MG63 (cell line): ENCODE results near the gene LUZP2. TPM values are rescaled to one million over a fixed set of nuclear protein-coding genes. Genes with fewer than 3 reads are reported as not detected.

ENCODE experiments used
- DNase-seq: peaks from one replicate; pipeline ENCODE4 v3.0.0-alpha.2; 2020
- H3K27me3 ChIP-seq: fragments of 250-450 bp; sonication (Bioruptor Pico); 2 replicates; pipeline ENCODE4 v1.5.1; 2020; ENCODE audit warnings: mild to moderate bottlenecking, moderate library complexity
- H3K36me3 ChIP-seq: fragments of 250-450 bp; sonication (Bioruptor Pico); 2 replicates; pipeline ENCODE4 v1.5.1; 2020; ENCODE audit warnings: mild to moderate bottlenecking, moderate library complexity
- H3K4me3 ChIP-seq: fragments of 250-450 bp; sonication (Bioruptor Pico); 2 replicates; pipeline ENCODE4 v1.5.1; 2020; ENCODE audit warnings: mild to moderate bottlenecking, moderate library complexity
- H3K9me3 ChIP-seq: fragments of 250-450 bp; sonication (Bioruptor Pico); 2 replicates; pipeline ENCODE4 v1.5.1; 2020; ENCODE audit warnings: mild to moderate bottlenecking, moderate library complexity
- total RNA-seq: library from RNA; depleted of rRNA; stranded (reverse); fragments of >200 nt; shearing (Covaris generic); gene quantifications from 2 replicates; pipeline ENCODE4 v1.2.3, GENCODE V29; 2014; ENCODE audit warnings: low replicate concordance

Gene LUZP2
- total RNA-seq, 1 experiment from 2014 or later = 1.5 TPM

GRCh38 chr11:24661331-24661730 lies 164.5 kb downstream of the LUZP2 start:
- H3K36me3 ChIP-seq = no peaks in the 10 kb centered on the region
- H3K9me3 ChIP-seq = no peaks in the 10 kb centered on the region
- H3K27me3 ChIP-seq = no peaks in the 10 kb centered on the region
- H3K4me3 ChIP-seq = no peak overlapping the region
- DNase-seq = no peak

DNA sequence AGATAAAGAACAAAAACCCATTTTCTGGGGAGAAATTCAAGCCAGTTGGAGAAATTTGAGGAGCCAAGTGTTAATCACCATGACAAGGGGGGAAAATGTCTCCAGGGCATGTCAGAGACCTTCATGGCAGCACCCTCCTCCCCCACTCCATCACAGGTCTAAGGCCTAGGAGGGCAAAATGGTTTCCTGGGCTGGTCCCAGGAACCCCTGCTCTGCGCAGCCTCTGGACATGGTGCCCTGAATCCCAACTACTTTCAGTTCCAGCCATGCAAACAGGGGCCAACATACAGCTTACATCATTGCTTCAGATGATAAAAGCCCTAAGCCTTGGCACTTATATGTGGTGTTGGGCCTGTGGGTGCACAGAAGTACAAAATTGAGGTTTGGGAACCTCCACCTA lies 167.5 kb downstream of the LUZP2 start:
- H3K36me3 ChIP-seq = no peaks in the 10 kb centered on the region
- no peak overlapping the region for H3K4me3 ChIP-seq

GRCh38 chr11:24667353-24667968 lies 170.6 kb downstream of the LUZP2 start:
- no peaks in the 10 kb centered on the region for H3K9me3 ChIP-seq

More for the DNA sequence above, 167.5 kb downstream of the LUZP2 start:
- H3K9me3 ChIP-seq = no peaks in the 10 kb centered on the region
- DNase-seq = no peak
- no peaks in the 10 kb centered on the region for H3K27me3 ChIP-seq

GRCh38 chr11:24678703-24679348 lies 182.0 kb downstream of the LUZP2 start:
- DNase-seq = no peak
- H3K4me3 ChIP-seq = no peak overlapping the region
- no peaks in the 10 kb centered on the region for H3K36me3 ChIP-seq
- H3K9me3 ChIP-seq = no peaks in the 10 kb centered on the region
- no peaks in the 10 kb centered on the region for H3K27me3 ChIP-seq

More at GRCh38 chr11:24667353-24667968, 170.6 kb downstream of the LUZP2 start:
- no peak for DNase-seq
- no peaks in the 10 kb centered on the region for H3K27me3 ChIP-seq
- H3K36me3 ChIP-seq = no peaks in the 10 kb centered on the region
- H3K4me3 ChIP-seq = no peak overlapping the region

DNA sequence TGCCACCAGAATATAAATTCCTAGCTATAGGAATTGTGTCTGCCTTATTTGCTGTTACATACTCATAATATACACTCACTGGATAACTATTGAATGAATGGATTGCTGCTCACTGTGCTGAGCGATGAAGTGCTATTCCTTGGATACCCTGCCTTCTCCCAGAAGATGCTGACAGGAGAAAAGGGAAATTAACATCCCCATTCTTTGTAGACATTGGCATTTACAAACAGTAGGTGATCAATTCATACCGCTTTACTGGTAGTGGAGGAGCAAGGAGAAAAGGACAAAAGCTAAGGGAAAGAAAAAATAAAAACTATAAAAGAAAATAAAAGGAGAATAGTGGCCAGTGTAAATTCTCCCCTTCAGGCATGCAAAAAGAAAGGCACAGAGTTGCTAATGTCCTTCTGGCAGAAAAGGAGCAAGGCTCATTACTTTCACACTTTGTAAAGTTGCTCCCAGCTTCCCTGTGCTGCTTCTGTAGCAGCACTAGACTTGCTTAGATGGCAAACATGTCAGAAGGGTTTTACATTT lies 183.0 kb downstream of the LUZP2 start:
- no peak overlapping the region for H3K4me3 ChIP-seq

DNA sequence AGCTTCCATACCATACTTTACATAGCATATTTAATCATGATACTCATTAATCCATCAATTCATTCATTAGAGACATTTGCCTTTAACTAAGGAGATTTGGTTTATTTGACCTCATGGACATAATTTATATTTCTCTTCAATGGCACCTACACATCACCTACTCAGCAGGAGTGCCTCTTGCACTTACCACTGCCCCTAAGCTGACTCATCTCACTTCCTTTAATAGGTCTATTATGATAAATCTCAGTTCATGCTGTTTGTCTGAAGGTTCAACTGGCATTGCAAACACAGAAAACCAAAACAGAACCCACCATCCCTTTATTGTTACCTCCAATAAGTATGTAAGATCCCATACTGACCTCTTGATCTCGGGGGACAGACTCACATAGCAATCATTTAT lies 186.7 kb downstream of the LUZP2 start:
- Histone ChIP-seq H3K36me3 (no peaks in the 10 kb centered on the region), H3K27me3 (no peaks in the 10 kb centered on the region), H3K9me3 (no peaks in the 10 kb centered on the region), H3K4me3 (no peak overlapping the region)
- DNase-seq = no peak

More for the DNA sequence above, 183.0 kb downstream of the LUZP2 start:
- H3K36me3 ChIP-seq = no peaks in the 10 kb centered on the region
- no peaks in the 10 kb centered on the region for H3K9me3 ChIP-seq
- no peak for DNase-seq
- H3K27me3 ChIP-seq = no peaks in the 10 kb centered on the region

GRCh38 chr11:24685821-24686220 lies 189.0 kb downstream of the LUZP2 start:
- H3K27me3 ChIP-seq = no peaks in the 10 kb centered on the region
- H3K4me3 ChIP-seq = no peak overlapping the region
- DNase-seq = no peak

GRCh38 chr11:24687531-24688147 lies 190.8 kb downstream of the LUZP2 start:
- Histone ChIP-seq H3K27me3 (no peaks in the 10 kb centered on the region), H3K9me3 (no peaks in the 10 kb centered on the region), H3K4me3 (no peak overlapping the region), H3K36me3 (no peaks in the 10 kb centered on the region)
- DNase-seq = no peak

More at GRCh38 chr11:24685821-24686220, 189.0 kb downstream of the LUZP2 start:
- Histone ChIP-seq H3K9me3 (no peaks in the 10 kb centered on the region), H3K36me3 (no peaks in the 10 kb centered on the region)

GRCh38 chr11:24688981-24689380 lies 192.1 kb downstream of the LUZP2 start:
- DNase-seq = no peak

GRCh38 chr11:24697522-24698111 lies 200.8 kb downstream of the LUZP2 start:
- Histone ChIP-seq H3K9me3 (no peaks in the 10 kb centered on the region), H3K27me3 (no peaks in the 10 kb centered on the region), H3K36me3 (no peaks in the 10 kb centered on the region), H3K4me3 (no peak overlapping the region)
- no peak for DNase-seq

More at GRCh38 chr11:24688981-24689380, 192.1 kb downstream of the LUZP2 start:
- H3K9me3 ChIP-seq = no peaks in the 10 kb centered on the region
- no peaks in the 10 kb centered on the region for H3K36me3 ChIP-seq
- H3K27me3 ChIP-seq = no peaks in the 10 kb centered on the region
- no peak overlapping the region for H3K4me3 ChIP-seq

DNA sequence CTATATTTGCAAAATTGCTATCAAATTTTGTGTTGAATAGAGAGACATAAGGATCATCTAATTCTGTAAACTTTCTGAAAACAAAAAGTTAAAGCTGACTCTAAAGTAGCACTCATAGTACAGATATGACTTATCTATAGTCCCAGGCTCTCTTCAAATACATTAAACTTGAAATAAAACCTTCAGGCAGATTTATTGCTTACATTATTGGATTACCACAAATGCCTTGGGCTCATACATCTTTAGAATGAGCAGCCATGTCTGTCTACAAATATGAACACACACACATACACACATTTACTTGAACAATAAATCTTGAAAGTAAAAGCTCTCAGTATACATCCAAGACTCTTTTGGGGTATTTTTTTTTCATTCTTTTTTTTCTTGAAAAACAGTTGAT lies 207.9 kb downstream of the LUZP2 start:
- no peak overlapping the region for H3K4me3 ChIP-seq
- no peaks in the 10 kb centered on the region for H3K27me3 ChIP-seq
- no peaks in the 10 kb centered on the region for H3K36me3 ChIP-seq
- DNase-seq = no peak
- no peaks in the 10 kb centered on the region for H3K9me3 ChIP-seq

GRCh38 chr11:24705474-24705873 lies 208.6 kb downstream of the LUZP2 start:
- no peaks in the 10 kb centered on the region for H3K36me3 ChIP-seq
- no peak for DNase-seq
- H3K4me3 ChIP-seq = no peak overlapping the region
- H3K27me3 ChIP-seq = no peaks in the 10 kb centered on the region
- no peaks in the 10 kb centered on the region for H3K9me3 ChIP-seq

DNA sequence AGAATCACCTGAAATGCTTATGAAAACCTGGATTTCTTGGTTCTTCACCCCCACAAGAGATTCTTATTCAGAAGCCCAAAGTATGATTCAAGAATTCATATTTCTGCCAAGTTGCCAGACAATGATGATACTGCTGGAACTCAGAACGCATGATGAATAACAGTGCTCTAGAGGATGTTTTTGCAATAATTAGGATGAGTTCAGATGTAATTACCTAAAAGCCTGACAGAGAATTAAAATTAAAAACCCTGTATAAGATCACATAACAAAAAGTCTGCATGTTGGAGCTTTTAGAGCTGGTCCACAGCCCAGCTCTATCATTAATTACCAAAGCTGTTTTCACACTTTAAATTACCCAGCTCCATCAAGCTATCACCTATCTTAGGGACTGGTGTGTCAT lies 211.8 kb downstream of the LUZP2 start:
- Histone ChIP-seq H3K9me3 (no peaks in the 10 kb centered on the region), H3K4me3 (no peak overlapping the region), H3K27me3 (no peaks in the 10 kb centered on the region), H3K36me3 (no peaks in the 10 kb centered on the region)
- no peak for DNase-seq

DNA sequence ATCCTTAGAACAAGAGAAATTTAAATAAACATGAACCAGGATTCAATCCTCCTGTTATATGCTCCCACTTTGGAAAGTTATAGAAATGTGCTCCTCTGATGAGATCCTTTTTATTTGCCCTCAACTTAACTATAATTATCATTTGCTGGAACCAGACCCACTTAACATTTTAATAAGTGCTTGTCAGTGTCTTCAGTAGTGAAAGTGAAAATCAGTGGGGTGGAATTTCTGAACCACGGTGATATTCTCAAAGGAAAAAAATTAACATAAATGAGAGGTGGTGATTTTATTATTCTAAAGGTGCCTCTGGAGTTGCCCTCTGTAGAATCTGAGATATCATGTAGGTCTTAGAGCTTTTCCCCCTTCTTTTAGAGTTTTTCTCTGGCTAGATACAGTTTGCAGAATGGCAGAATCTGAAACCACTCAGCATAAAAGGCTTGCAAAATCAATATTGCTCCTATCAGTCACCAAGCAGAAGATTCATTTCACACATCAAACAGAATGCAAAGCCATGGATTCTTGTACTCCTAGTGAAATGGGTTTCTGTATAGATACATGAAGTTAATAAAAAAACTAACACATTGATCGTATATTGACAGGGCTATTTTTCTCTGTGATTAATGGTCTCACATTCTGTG lies 213.2 kb downstream of the LUZP2 start:
- DNase-seq = no peak

DNA sequence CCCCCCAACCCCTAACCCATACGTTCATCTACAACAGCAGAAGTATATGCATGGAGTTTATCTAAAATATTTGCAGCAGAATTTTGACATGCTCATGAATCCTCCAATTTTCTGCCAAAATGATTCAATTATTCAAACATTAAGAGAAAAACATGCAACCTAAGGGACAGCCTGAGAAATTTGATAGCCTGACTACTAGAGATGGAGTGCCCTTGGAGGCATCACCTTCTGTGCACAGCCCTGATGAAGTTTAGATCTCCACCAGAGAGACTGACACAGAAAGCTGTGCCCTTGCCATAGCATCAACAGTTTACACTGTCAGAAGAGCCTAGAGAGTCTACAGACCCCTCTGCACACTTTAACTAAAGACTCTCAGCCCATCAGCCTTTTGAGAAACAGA lies 217.7 kb downstream of the LUZP2 start:
- H3K27me3 ChIP-seq = no peaks in the 10 kb centered on the region
- no peaks in the 10 kb centered on the region for H3K9me3 ChIP-seq
- no peak for DNase-seq
- no peaks in the 10 kb centered on the region for H3K36me3 ChIP-seq
- H3K4me3 ChIP-seq = no peak overlapping the region

More for the DNA sequence above, 213.2 kb downstream of the LUZP2 start:
- Histone ChIP-seq H3K4me3 (no peak overlapping the region), H3K9me3 (no peaks in the 10 kb centered on the region), H3K27me3 (no peaks in the 10 kb centered on the region), H3K36me3 (no peaks in the 10 kb centered on the region)

- no peaks in the 10 kb centered on the region for H3K27me3 ChIP-seq
- H3K4me3 ChIP-seq = no peak overlapping the region
- no peak for DNase-seq
- H3K36me3 ChIP-seq = no peaks in the 10 kb centered on the region
- no peaks in the 10 kb centered on the region for H3K9me3 ChIP-seq
Observed at GRCh38 chr11:24716403-24716802, 219.6 kb downstream of the LUZP2 start.

GRCh38 chr11:24723231-24723630 lies 226.4 kb downstream of the LUZP2 start:
- no peaks in the 10 kb centered on the region for H3K27me3 ChIP-seq
- no peaks in the 10 kb centered on the region for H3K36me3 ChIP-seq
- no peak overlapping the region for H3K4me3 ChIP-seq
- DNase-seq = no peak
- H3K9me3 ChIP-seq = no peaks in the 10 kb centered on the region
